ENCODE data around the gene DNPEP. TPM values are rescaled to one million over a fixed set of nuclear protein-coding genes. Genes with fewer than 3 reads are reported as not detected.

Gene DNPEP
- total RNA-seq, 1 donor from 2014 or later: 50.8 TPM

GRCh38 chr2:219426534-219427136 lies 38.9 kb upstream of the DNPEP start:
- no peak overlapping the region for H3K4me3 ChIP-seq (ENCODE audit: low read depth, low read length)
- DNase-seq (ENCODE audit: low read depth) (no peak), FAIRE-seq (no peak)
- peaks cover 2% of the 10 kb centered on the region for H3K27me3 ChIP-seq (ENCODE audit: control insufficient read depth, insufficient read depth, low read length)
- no peaks in the 10 kb centered on the region for H3K36me3 ChIP-seq (ENCODE audit: control insufficient read depth, insufficient read depth, low read length)
- no peak for TF ChIP-seq CTCF (IDR thresholded peaks at IDR 0.05; ENCODE audit: insufficient read depth, low read length, severe bottlenecking)

- H3K36me3 ChIP-seq (ENCODE audit: control insufficient read depth, insufficient read depth, low read length): no peaks in the 10 kb centered on the region
- TF ChIP-seq CTCF (IDR thresholded peaks at IDR 0.05; ENCODE audit: insufficient read depth, low read length, severe bottlenecking): no peak
- FAIRE-seq: no peak
Observed at GRCh38 chr2:219426068-219426443, 38.3 kb upstream of the DNPEP start.

GRCh38 chr2:219425238-219426067 lies 37.7 kb upstream of the DNPEP start:
- H3K4me3 ChIP-seq (ENCODE audit: low read depth, low read length): no peak overlapping the region
- DNase-seq (ENCODE audit: low read depth): no peak
- peaks cover 2% of the 10 kb centered on the region for H3K27me3 ChIP-seq (ENCODE audit: control insufficient read depth, insufficient read depth, low read length)
- TF ChIP-seq CTCF (IDR thresholded peaks at IDR 0.05; ENCODE audit: insufficient read depth, low read length, severe bottlenecking): no peak
- no peak for FAIRE-seq
- H3K36me3 ChIP-seq (ENCODE audit: control insufficient read depth, insufficient read depth, low read length): no peaks in the 10 kb centered on the region

More at GRCh38 chr2:219426068-219426443, 38.3 kb upstream of the DNPEP start:
- Histone ChIP-seq H3K4me3 (ENCODE audit: low read depth, low read length) (no peak overlapping the region), H3K27me3 (ENCODE audit: control insufficient read depth, insufficient read depth, low read length) (peaks cover 2% of the 10 kb centered on the region)
- no peak for DNase-seq (ENCODE audit: low read depth)

GRCh38 chr2:219423652-219424377 lies 36.1 kb upstream of the DNPEP start:
- no peak overlapping the region for H3K4me3 ChIP-seq (ENCODE audit: low read depth, low read length)
- H3K36me3 ChIP-seq (ENCODE audit: control insufficient read depth, insufficient read depth, low read length): no peaks in the 10 kb centered on the region
- TF ChIP-seq CTCF (IDR thresholded peaks at IDR 0.05; ENCODE audit: insufficient read depth, low read length, severe bottlenecking): no peak
- FAIRE-seq: no peak
- DNase-seq (ENCODE audit: low read depth): no peak
- H3K27me3 ChIP-seq (ENCODE audit: control insufficient read depth, insufficient read depth, low read length): peaks cover 8% of the 10 kb centered on the region

GRCh38 chr2:219422952-219423534 lies 35.3 kb upstream of the DNPEP start:
- Histone ChIP-seq H3K27me3 (ENCODE audit: control insufficient read depth, insufficient read depth, low read length) (peaks cover 12% of the 10 kb centered on the region), H3K36me3 (ENCODE audit: control insufficient read depth, insufficient read depth, low read length) (no peaks in the 10 kb centered on the region), H3K4me3 (ENCODE audit: low read depth, low read length) (no peak overlapping the region)
- DNase-seq (ENCODE audit: low read depth): no peak
- TF ChIP-seq CTCF (IDR thresholded peaks at IDR 0.05; ENCODE audit: insufficient read depth, low read length, severe bottlenecking): no peak
- FAIRE-seq: no peak
